ENCODE data around the gene KRTAP10-1.

Gene KRTAP10-1

GRCh38 chr21:44522753-44523204, 17.2 kb downstream of the KRTAP10-1 start:
- no peak overlapping the region for H3K4me3 ChIP-seq (ENCODE audit: control insufficient read depth, low read depth, low read length)
- DNase-seq (ENCODE audit: low read depth) = no peak
- no peak for TF ChIP-seq CTCF (IDR thresholded peaks at IDR 0.05; ENCODE audit: control insufficient read depth, insufficient read depth, low read depth, low read length, missing control alignments)

- no peak overlapping the region for H3K4me3 ChIP-seq (ENCODE audit: control insufficient read depth, low read depth, low read length)
- no peak for DNase-seq (ENCODE audit: low read depth)
- TF ChIP-seq CTCF (IDR thresholded peaks at IDR 0.05; ENCODE audit: control insufficient read depth, insufficient read depth, low read depth, low read length, missing control alignments) = no peak
These were observed 17.9 kb downstream of the KRTAP10-1 start for GRCh38 chr21:44521928-44522752.

- TF ChIP-seq CTCF (IDR thresholded peaks at IDR 0.05; ENCODE audit: control insufficient read depth, insufficient read depth, low read depth, low read length, missing control alignments) = no peak
- no peak overlapping the region for H3K4me3 ChIP-seq (ENCODE audit: control insufficient read depth, low read depth, low read length)
- DNase-seq (ENCODE audit: low read depth) = no peak
These were observed 18.6 kb downstream of the KRTAP10-1 start for GRCh38 chr21:44521301-44521927.

GRCh38 chr21:44520326-44521300, 19.4 kb downstream of the KRTAP10-1 start:
- no peak for DNase-seq (ENCODE audit: low read depth)
- H3K4me3 ChIP-seq (ENCODE audit: control insufficient read depth, low read depth, low read length) = no peak overlapping the region
- TF ChIP-seq CTCF (IDR thresholded peaks at IDR 0.05; ENCODE audit: control insufficient read depth, insufficient read depth, low read depth, low read length, missing control alignments) = no peak

GRCh38 chr21:44519346-44520325, 20.4 kb downstream of the KRTAP10-1 start:
- DNase-seq (ENCODE audit: low read depth) = no peak
- TF ChIP-seq CTCF (IDR thresholded peaks at IDR 0.05; ENCODE audit: control insufficient read depth, insufficient read depth, low read depth, low read length, missing control alignments) = no peak
- no peak overlapping the region for H3K4me3 ChIP-seq (ENCODE audit: control insufficient read depth, low read depth, low read length)

Measured in AG09309 (cell line).